IPS-11a (cell line): ENCODE measurements around the gene ARFGEF2.
"Not testable (repeated sequence)": the region's sequence is repeated elsewhere in the genome, so short reads cannot be mapped to it uniquely, and the experiment has no call there.

Experiments used
- H3K4me3 ChIP-seq: one replicate; pipeline ENCODE4 v1.5.1; 2013; ENCODE audit warnings: low read depth, low read length, control low read depth

The ARFGEF2 gene

DNA sequence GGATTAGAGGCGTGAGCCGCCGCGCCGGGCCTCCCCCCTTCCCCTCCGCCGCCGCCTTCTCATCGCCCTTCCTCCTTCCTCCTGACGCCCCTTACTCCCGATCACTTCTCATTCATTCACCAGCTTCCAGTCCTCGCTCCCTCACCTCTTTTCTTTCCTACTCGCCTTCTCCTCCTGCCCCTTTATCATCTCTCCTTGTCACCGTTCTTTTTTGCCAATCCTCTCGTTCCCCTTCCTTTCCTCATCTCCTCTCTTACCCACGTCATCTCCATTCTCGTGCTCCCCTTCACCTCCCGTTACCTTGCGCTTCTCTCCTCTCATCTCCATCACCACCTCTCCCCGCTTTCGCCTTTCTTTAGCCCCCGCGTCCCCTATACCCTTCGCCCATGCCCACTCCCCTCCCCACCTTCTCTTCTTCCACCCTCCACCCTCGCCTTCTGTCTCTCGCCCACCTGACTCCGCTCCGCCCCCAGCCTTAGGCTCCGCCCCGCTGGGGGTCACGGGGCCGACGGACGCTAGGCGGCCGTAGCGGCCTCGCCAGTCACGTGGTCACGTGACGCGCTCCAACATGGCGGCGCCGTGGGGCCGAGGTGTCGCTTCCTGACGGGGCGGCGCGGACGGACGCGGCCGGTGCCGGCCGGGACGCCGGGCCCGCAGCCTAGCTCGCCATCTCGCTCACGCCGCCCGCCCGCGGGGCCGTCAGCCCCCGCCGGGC lies at the start of gene ARFGEF2:
Gene ARFGEF2 (plus strand): TSS at position 544 of the 715 bp plus-strand sequence. CDS start 179 bp downstream, outside the sequence.
- peak within 1 kb of the TSS; percentile 88 for H3K4me3 ChIP-seq

DNA sequence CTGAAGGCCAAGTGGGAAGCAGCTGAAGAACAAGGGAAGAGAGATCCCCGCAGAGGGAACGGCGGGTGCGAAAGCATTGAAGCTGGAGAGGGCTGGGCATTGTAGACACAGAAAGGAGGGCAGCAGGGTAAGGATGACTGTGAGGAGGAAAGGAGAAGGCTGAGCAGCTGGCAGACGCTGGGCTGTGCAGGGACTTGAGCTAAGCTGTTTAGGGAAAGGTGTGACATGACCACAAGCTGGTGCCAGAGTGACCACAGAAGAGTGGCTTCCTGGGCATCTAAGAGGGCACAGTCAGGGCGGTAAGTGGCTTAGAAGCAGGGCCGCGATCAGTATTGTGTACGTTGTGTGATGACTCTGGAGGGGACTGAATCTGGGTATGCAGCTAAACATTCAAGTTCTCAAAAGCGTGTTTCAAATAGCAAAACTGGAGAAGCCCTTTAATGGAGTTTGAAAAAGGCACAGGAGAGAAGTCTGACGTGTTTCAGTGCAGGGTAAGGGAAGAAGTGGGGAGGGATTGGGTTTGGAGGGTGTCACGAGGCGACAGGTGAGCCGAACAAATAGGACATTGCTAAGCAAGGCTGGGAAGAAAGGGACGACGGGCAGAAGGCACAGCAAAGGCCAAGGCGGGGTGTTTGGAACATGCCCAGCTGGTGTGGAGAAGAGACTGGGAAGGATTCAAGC lies 46.1 kb upstream of the ARFGEF2 start:
- H3K4me3 ChIP-seq: no peak overlapping the region

DNA sequence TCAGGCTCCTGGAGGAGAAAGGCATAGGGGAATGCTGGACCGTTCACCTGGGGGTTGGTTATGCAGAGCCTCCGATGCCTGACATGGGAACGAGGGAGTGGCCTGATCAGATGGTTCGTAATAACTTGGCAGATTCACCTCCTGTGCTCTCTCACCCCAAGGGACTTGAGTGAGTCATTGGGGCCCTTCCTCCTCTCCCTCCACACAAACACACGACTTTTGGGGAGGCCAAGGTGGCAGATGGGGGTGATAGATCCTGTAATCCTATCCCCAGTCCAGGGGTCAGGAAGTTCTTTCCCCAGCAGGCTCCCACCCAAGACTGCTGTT lies 45.6 kb upstream of the ARFGEF2 start:
- no peak overlapping the region for H3K4me3 ChIP-seq

DNA sequence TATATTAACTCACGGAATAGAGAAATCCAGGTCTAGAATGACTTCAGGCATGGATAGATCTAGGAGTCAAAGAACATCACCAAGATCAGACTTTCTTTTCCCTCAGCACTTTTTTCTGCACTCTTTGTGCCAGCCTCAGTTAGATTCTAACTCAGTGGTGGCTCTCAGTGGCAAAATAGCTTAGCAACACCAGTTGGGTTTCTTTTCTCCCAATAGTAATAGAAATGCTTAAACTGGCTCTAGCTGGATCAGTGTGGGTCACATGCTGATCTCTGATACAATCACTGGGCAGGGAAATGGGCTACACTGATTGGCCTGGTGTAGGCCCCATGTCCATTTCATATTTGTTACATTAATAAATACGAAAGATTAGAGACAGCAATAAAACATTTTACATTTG lies 44.2 kb upstream of the ARFGEF2 start:
- no peak overlapping the region for H3K4me3 ChIP-seq

DNA sequence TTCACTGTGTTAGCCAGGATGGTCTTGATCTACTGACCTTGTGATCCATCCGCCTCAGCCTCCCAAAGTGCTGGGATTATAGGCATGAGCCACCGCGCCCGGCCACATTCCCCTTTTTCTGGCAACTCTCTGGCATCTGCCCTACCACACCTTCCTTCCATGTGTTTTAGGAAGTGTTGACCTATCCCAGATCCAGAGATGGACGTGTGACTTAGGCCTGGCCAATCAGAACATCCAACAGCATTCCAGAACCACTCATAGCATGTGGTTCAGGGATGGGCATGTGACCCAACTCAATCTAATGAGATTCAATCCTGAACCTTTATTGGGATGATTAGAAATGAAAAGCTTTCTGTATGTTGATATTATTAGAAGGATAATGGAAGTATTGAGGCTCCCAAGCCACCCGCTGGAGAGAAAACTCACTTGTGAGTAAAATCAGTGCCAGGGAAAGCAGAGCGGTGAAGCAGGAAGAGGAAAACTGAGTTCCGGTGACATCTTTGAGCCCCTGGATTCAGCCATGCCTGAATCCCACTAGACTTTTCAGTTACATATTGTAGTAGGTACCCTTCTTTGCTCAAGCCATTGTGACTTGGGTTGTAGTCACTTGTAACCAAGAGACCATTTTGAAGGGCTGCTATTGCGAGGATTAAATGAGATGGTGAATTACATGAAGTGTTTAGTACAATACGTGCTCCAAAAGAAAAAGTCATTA lies 42.8 kb upstream of the ARFGEF2 start:
- H3K4me3 ChIP-seq: no peak overlapping the region

DNA sequence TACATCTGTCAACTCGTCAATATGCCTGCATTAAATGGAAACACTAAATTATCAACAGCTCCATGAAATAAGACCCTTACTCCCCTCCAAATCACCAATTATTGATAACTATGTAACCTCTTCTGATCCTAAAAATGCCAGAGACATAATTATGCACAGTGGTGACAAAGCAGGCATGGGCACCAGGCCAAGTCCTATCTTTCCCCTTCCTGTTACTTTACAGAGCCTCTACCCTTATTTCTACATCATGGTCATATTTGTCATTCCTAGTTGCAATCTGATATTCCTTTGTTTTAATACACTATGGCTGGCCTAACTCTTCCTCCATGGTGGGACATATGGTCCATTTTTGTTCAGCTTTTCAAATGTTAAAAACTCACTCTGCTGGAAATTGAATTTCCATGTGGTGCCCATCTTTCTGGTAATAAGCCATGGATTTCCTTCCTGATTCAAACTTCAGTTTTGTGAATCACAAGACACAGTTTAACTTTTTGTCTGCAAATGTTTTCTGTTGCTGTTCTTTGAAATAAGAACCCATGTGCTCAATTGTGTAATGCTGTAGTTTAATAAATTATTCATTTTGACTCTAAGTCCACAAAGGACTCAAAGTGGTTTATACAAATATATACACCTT lies 41.8 kb upstream of the ARFGEF2 start:
- no peak overlapping the region for H3K4me3 ChIP-seq

DNA sequence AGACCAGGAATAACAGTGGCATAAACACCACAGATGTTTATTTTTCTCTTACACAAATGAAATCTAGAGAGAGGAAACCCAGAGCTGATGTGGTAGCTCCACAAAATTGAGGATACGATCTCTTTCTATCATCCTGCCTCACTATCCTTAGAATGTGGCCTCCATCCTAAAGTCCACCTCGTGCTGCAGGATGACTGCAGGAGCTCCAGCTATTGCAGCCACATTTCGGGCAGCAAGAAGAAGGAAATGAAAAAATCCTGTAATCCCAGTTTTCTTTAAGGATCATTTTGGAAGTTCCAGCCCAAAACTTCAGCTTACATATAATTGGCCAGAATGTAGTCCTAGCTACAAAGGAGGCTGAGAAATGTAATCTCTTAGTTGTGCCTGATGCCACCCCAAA lies 41.2 kb upstream of the ARFGEF2 start:
- no peak overlapping the region for H3K4me3 ChIP-seq

DNA sequence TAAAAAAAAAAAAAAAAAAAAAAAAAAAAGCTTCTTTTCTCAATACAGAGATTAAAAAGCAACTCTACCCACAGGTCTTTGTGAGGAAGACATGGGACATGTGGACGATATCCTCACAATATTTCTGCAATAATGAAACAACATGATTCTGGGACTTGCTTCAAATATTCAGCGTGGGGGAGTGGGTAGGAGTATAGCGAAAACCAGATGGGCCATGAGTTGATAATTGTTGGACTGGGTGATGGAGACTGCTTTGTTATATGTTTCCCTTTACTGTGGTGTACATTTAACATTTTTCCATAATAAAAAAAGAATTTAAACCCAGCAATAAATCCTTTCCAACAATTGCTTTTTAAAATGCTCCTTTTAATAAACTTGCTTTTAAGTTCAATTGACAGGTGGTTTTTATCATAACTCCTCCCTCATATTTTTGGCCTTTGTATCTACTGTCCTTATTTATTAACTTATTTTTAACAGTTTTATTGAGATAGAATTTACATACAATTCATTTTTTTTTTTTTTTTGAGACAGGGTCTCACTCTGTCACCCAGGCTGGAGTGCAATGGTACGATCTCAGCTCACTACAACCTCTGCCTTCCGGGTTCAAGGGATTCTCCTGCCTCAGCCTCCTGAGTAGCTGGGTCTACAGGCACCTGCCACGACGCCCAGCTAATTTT lies 40.4 kb upstream of the ARFGEF2 start:
- no peak overlapping the region for H3K4me3 ChIP-seq

DNA sequence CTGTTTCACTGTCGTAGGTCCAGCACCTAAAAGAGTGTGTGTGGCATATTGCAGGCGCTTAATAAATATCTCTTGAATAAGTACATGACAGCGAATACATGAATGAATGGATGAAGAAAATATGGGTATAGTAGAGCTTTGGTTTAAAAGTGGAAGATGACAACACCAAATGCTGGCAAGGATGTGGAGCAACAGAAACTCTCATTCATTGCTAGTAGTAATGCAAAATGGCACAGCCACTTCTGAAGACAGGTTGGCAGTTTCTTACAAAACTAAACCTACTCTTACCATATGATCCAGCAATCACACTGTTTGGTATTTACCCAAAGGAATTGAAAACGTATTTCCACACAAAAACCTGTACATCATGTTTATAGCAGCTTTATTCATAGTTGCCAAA lies 36.3 kb upstream of the ARFGEF2 start:
- no peak overlapping the region for H3K4me3 ChIP-seq

DNA sequence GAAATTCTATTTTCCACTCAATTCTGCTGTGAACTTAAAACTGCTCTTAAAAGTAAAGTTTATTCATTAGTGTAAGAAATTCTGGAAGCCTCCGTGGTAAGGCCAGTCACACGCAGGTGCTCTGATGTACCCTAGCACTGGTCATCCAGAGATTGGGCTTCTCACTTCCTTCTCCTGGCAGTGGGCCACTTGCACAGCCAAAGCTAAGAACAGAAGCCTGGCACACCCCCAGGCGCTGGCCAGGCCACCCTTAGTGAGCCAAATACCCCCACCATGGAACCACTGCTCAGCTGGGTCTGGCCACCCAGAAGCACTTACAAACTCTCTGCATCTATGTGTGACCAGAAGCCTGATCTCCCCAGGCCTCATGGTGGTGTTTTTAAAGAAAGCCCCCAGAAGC lies 35.3 kb upstream of the ARFGEF2 start:
- H3K4me3 ChIP-seq: no peak overlapping the region

DNA sequence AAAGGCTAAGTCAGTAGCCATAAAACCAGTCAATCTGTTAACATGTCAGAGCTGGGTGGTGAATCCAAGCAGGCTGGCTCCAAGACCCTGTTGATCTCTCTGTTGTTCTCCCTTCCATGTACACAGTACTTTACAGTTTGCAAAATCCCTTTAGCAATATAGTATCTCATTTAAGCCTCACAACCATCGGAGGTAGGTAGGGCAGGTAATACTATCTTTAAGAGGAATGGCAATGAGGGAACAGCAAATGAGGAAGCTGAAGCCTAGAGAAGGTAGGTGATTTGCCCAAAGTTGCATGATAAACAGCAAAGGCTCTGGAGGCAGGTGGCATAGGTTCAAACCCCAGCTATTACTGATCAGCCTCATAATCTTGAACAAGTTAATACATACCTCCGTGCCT lies 34.7 kb upstream of the ARFGEF2 start:
- H3K4me3 ChIP-seq: no peak overlapping the region

DNA sequence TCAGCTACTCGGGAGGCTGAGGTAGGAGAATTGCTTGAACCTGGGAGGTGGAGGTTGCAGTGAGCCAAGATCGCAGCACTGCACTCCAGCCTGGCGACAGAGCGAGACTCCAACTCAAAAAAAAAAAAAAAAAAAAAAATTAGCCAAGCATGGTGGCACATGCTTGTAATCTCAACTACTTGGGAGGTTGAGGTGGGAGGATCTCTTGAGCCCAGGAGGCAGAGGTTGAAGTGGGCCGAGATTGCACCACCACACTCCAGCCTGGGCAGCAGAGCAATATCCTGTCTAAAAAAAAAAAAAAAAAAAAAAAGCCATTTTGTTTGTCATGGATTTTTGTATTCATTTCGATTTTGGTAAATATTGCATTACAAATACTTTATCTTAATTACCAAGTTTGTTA lies 33.0 kb upstream of the ARFGEF2 start:
- not testable (repeated sequence) for H3K4me3 ChIP-seq

DNA sequence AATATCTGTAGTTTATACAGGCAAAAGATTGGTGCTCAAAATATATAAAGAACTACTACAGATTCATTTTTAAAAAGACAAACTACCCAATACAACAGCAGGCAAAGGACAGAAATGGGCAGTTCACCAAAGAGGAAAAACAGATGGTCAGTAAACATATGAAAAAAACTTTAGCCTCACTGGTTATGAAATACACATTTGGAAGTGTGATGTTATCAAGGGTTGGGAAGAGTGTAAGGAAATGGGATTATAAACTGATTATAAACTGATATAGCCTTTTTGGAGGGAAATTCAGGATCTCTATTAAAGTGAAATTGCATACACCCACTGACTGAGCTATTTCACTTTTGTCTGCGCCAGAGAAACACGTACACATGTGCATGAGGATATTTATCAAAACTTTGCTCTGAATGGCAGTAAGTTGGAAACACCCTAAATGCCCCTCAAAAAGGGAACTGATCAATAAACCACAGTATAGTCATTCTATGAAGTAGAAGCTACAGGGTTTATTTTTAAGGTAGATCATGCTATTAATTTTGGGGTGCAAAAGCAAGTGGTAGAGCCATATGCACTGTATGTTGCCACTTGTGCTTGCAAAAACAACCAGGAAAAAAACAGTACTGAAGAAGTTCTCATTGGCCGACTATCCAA lies 32.2 kb upstream of the ARFGEF2 start:
- no peak overlapping the region for H3K4me3 ChIP-seq

DNA sequence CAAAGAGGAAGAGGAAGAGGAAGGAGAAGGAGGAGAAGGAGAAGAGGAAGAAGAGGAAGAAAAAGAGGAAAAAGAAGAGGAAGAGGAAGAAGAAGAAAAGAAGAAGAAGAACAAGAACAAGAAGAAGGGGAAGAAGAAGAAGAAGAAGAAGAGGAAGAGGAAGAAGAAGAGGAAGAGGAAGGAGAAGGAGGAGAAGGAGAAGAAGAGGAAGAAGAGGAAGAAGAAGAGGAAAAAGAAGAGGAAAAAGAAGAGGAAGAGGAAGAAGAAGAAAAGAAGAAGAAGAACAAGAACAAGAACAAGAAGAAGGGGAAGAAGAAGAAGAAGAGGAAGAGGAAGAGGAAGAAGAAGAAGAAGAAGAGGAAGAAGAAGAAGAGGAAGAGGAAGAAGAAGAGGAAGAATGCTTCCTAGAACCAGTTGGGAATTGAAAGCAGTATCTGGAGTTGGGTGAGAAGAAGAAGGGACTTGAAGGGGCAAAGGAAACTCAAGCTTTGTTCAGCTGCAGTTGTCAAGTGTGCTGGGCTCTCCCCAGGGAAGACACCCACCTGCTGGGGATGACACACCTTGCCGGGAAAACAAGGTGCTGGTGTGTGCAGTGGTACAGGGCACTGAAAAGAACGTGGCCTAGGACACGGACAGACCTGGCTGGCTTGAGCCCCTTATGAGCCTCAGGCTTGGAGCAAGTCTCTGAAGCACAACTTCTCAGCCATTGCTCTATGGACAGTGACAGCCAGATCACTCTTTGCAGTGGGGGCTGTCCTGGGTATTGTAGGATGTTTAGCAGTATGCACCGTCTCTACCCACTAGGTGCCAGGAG lies 30.1 kb upstream of the ARFGEF2 start:
- no peak overlapping the region for H3K4me3 ChIP-seq

DNA sequence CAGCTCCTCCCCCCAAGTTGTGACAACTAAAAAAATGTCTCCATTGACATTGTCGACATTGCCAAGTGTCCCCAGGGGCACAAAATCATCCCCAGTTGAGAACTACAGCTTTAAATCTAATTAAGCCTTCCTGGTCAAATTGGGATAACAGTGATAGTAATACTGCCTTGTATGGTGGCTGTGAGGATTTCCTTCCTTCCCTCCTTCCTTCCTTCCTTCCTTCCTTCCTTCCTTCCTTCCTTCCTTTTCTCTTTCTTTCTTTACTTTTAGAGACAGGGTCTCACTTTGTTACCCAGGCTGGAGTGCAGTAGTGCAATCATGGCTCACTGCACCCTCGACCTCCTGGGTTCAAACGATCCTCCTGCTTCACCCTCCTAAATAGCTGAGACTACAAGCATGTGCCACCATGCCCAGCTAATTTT lies 29.5 kb upstream of the ARFGEF2 start:
- no peak overlapping the region for H3K4me3 ChIP-seq

DNA sequence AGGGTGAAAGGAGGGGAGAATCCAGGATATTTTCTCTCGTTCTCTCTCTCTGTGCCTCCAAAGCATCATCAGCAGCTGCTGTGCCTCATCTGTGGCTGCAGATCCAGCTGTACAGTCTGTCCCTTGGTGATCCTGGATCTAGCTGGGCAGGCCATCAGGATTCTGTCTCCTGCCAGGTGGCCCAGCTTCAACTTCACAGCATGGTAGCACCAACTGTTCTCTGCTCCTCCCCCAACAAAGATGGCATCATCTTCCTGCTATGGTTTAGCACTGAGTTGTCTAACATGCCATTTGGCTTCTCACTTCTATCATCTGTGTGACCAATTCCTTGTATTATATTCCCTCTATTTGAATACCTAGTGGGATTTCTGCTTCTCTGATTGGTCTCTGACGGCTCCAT lies 28.6 kb upstream of the ARFGEF2 start:
- H3K4me3 ChIP-seq: no peak overlapping the region

DNA sequence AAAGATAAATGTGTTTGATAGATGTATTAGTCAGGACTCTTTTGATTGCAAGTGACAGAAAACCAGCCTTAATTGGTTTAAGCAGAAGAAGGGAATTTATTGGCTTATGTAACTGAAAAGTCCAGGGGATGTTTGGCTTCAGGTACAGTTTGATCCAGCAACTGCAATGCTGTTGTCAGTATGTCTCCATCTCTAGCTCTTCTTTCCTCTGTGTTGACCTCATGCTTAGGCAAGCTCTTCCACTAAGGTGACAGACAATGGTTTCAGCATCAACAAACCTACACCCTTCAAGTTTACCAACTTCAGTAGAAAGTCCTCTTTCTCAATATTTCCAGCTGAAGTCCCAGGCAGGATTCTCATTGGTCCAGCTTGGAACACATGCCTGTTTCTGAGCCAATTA lies 28.1 kb upstream of the ARFGEF2 start:
- no peak overlapping the region for H3K4me3 ChIP-seq

DNA sequence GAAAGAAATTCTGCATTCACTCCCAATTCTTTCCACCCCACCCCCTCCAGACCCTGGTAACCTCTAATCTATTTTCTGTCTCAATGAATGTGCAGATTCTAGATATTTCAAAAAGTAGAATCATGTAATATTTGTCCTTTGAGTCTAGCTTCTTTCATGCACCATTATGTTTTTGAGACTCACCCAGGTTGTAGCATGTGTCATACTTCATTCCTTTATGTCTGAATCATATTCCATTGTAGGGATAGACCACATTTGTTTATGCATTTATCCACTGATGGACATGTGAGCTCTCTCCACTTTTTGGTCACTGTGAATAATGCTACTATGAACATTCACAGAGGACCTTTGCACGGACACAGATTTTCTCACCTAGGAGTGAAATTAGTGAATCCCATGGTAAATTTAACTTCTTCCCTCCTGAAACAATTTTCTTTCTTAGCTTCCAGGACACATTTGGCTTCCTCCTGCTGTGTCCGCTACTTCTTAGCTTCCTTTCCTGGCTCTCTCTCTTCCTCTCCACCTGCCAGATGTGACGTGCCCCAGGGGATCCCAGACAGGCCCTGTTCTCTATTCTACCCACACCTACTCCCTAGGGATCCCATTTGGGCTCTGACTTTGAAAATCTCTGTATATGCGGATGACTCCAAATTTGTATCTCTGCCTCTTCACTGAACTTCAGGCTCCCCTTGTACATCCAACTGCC lies 24.1 kb upstream of the ARFGEF2 start:
- no peak overlapping the region for H3K4me3 ChIP-seq

DNA sequence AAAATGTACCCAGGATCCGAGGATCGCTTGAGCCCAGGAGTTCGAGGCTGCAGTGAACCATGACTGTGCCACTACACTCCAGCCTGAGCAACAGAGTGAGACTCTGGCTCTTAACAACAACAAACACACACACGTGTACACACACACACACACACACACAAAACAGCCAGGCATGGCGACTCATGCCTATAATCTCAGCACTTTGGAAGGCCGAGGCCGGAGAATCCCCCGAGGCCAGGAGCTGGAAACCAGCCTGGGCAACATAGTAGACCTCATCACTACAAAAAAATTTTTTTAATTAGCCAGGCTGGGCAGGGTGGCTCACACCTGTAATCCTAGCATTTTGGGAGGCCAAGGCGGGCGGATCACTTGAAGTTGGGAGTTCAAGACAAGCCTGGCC lies 23.3 kb upstream of the ARFGEF2 start:
- no peak overlapping the region for H3K4me3 ChIP-seq
